GM23338 (cell line): ENCODE measurements around the gene IL22RA1. TPM values are rescaled to one million over a fixed set of nuclear protein-coding genes. Genes with fewer than 3 reads are reported as not detected.
A peak's percentile ranks its signal among the peaks of the same experiment; 100 is the strongest.

Experiments used
- ATAC-seq: fragments of 200-7000 bp; cut with Tn5 transposase; 3 replicates; pipeline ENCODE4 v1.9.1; 2020
- DNase-seq: peaks from one replicate; pipeline ENCODE4 v3.0.0-alpha.2; 2015; ENCODE audit warnings: low spot score
- H2AFZ ChIP-seq: fragments of 200-600 bp; sonication (generic); 2 replicates; pipeline ENCODE4 v1.8.0; 2016; ENCODE audit warnings: antibody characterized with exemption, mild to moderate bottlenecking, moderate library complexity
- H3F3A ChIP-seq: fragments of 200-600 bp; sonication (generic); replicated peaks from 2 replicates; pipeline ENCODE4 v1.8.0; 2017; ENCODE audit warnings: antibody characterized with exemption, mixed run types, low read depth
- H3K27ac ChIP-seq: fragments of 200-600 bp; sonication (generic); 2 replicates; pipeline ENCODE4 v1.6.1; 2016; ENCODE audit warnings: low read depth
- H3K27me3 ChIP-seq: fragments of 200-600 bp; sonication (generic); 2 replicates; pipeline ENCODE4 v1.8.0; 2016; ENCODE audit warnings: mild to moderate bottlenecking, mixed run types, moderate library complexity; ENCODE audit not compliant: insufficient read depth
- H3K36me3 ChIP-seq: fragments of 200-600 bp; sonication (generic); 2 replicates; pipeline ENCODE4 v1.8.0; 2016; ENCODE audit warnings: mild to moderate bottlenecking; ENCODE audit not compliant: insufficient read depth
- H3K4me1 ChIP-seq: fragments of 200-600 bp; sonication (generic); 2 replicates; pipeline ENCODE4 v1.8.0; 2016; ENCODE audit warnings: mild to moderate bottlenecking, moderate library complexity; ENCODE audit not compliant: insufficient read depth
- H3K4me2 ChIP-seq: fragments of 200-600 bp; sonication (generic); 2 replicates; pipeline ENCODE4 v1.7.1; 2017; ENCODE audit warnings: mixed run types
- H3K4me3 ChIP-seq: fragments of 200-600 bp; sonication (generic); 2 replicates; pipeline ENCODE4 v1.6.1; 2016; ENCODE audit warnings: mixed run types
- H3K79me2 ChIP-seq: fragments of 200-600 bp; sonication (generic); replicated peaks from 2 replicates; pipeline ENCODE4 v1.8.0; 2017; ENCODE audit warnings: mild to moderate bottlenecking; ENCODE audit not compliant: insufficient read depth
- H3K9me2 ChIP-seq: fragments of 200-600 bp; sonication (generic); 2 replicates; pipeline ENCODE4 v1.8.0; 2017; ENCODE audit not compliant: insufficient read depth
- H4K20me1 ChIP-seq: fragments of 200-600 bp; sonication (generic); replicated peaks from 2 replicates; pipeline ENCODE4 v1.8.0; 2017; ENCODE audit warnings: mild to moderate bottlenecking; ENCODE audit not compliant: insufficient read depth
- H3K27ac Mint-ChIP-seq: 2 replicates; pipeline ENCODE4 v1.8.0; 2020; ENCODE audit warnings: inconsistent platforms, mild to moderate bottlenecking, moderate library complexity, mixed read lengths
- H3K27me3 Mint-ChIP-seq: 3 replicates; pipeline ENCODE4 v1.8.0; 2022; ENCODE audit warnings: low read depth, mild to moderate bottlenecking, moderate library complexity, mixed read lengths, inconsistent platforms; ENCODE audit not compliant: insufficient read depth, poor library complexity
- H3K36me3 Mint-ChIP-seq: 3 replicates; pipeline ENCODE4 v1.8.0; 2021; ENCODE audit warnings: low read depth, mild to moderate bottlenecking, inconsistent platforms, moderate library complexity, mixed read lengths
- H3K4me1 Mint-ChIP-seq: 3 replicates; pipeline ENCODE4 v1.8.0; 2020; ENCODE audit warnings: mild to moderate bottlenecking, inconsistent platforms, mixed read lengths
- H3K4me3 Mint-ChIP-seq: 3 replicates; pipeline ENCODE4 v1.8.0; 2021; ENCODE audit warnings: moderate library complexity, mild to moderate bottlenecking, inconsistent platforms, mixed read lengths
- H3K9me3 Mint-ChIP-seq: 3 replicates; pipeline ENCODE4 v1.8.0; 2020; ENCODE audit warnings: moderate library complexity, mild to moderate bottlenecking, inconsistent platforms, mixed read lengths
- CREB1 ChIP-seq: fragments of 250-450 bp; sonication (Bioruptor Pico); IDR thresholded peaks from 2 replicates; pipeline ENCODE4 v1.5.0; 2020; ENCODE audit warnings: low read depth, mild to moderate bottlenecking, moderate library complexity
- CTCF ChIP-seq, 2 experiments: fragments of 200-600 bp in 1 of 2; sonication (generic) in 1 of 2; conservative IDR thresholded peaks; 2 replicates each; pipeline versions ENCODE4 v1.5.1 to v1.6.1; 2016 to 2017; ENCODE audit warnings: antibody characterized with exemption in 2 of 2, low read depth in 2 of 2, mild to moderate bottlenecking in 2 of 2, moderate library complexity in 1 of 2
- ETS1 ChIP-seq: IDR thresholded peaks from 2 replicates; pipeline ENCODE4 v1.6.1; 2016; ENCODE audit warnings: antibody characterized with exemption
- EZH2 ChIP-seq: fragments of 200-600 bp; sonication (generic); IDR thresholded peaks from one replicate; pipeline ENCODE4 v1.8.0; 2017; ENCODE audit warnings: antibody characterized with exemption, mild to moderate bottlenecking, low read depth; ENCODE audit not compliant: unreplicated experiment
- EZH2phosphoT487 ChIP-seq: fragments of 200-600 bp; sonication (generic); IDR thresholded peaks from one replicate; pipeline ENCODE4 v1.8.1; 2018; ENCODE audit warnings: antibody characterized with exemption; ENCODE audit not compliant: unreplicated experiment
- JUNB ChIP-seq: IDR thresholded peaks from one replicate; pipeline ENCODE4 v1.6.1; 2016; ENCODE audit warnings: antibody characterized with exemption; ENCODE audit not compliant: unreplicated experiment
- NANOG ChIP-seq: IDR thresholded peaks from 2 replicates; pipeline ENCODE4 v1.6.1; 2016; ENCODE audit warnings: antibody characterized with exemption, borderline replicate concordance
- POLR2AphosphoS5 ChIP-seq: IDR thresholded peaks from 2 replicates; pipeline ENCODE4 v1.6.1; 2016; ENCODE audit warnings: antibody characterized with exemption, low read depth
- REST ChIP-seq: IDR thresholded peaks from one replicate; pipeline ENCODE4 v1.6.1; 2018; ENCODE audit warnings: antibody characterized with exemption; ENCODE audit not compliant: unreplicated experiment
- STAT1 ChIP-seq: IDR thresholded peaks from one replicate; pipeline ENCODE4 v1.6.1; 2016; ENCODE audit warnings: antibody characterized with exemption; ENCODE audit not compliant: unreplicated experiment
- ZNF114 ChIP-seq: fragments of 250-450 bp; sonication (Bioruptor Pico); IDR thresholded peaks from 2 replicates; pipeline ENCODE4 v1.5.0; 2020; ENCODE audit warnings: mild to moderate bottlenecking, moderate library complexity
- ZNF331 ChIP-seq: fragments of 250-450 bp; sonication (Bioruptor Pico); IDR thresholded peaks from 2 replicates; pipeline ENCODE4 v1.5.0; 2020; ENCODE audit warnings: low read depth, mild to moderate bottlenecking, moderate library complexity
- ZNF462 ChIP-seq: fragments of 250-450 bp; sonication (Bioruptor Pico); IDR thresholded peaks from 2 replicates; pipeline ENCODE4 v1.5.0; 2020; ENCODE audit warnings: mild to moderate bottlenecking, moderate library complexity
- polyA plus RNA-seq: library from polyadenylated mRNA; unstranded; fragments of >200 nt; fragmentation: Nextera tagmentation; extraction: Ambion mirVana; gene quantifications from 2 replicates; pipeline ENCODE4 v1.2.1, GENCODE V29; 2016
- total RNA-seq: library from RNA; depleted of rRNA; stranded (reverse); fragments of >200 nt; shearing (Covaris generic); gene quantifications from 2 replicates; pipeline ENCODE4 v1.2.3, GENCODE V29; 2014

Gene IL22RA1
- total and polyA plus RNA-seq, 2 experiments from 2014 or later: 0.11 to 0.28 TPM

GRCh38 chr1:24095140-24095859 is 47.6 kb downstream of the IL22RA1 start:
- Histone ChIP-seq H3K27me3 (no peaks in the 10 kb centered on the region), H3K36me3 (no peaks in the 10 kb centered on the region), H2AFZ (peak overlapping the region; percentile 78; the same call in 1 of the 2 replicates), H3K9me2 (no peaks in the 10 kb centered on the region), H3F3A (no peaks in the 10 kb centered on the region), H3K4me3 (no peak overlapping the region), H3K27ac (no peak overlapping the region), H4K20me1 (no peaks in the 10 kb centered on the region), H3K4me1 (no peaks in the 10 kb centered on the region), H3K79me2 (no peaks in the 10 kb centered on the region), H3K4me2 (no peak overlapping the region)
- Mint-ChIP-seq H3K4me3 (no peak overlapping the region; the same call in 2 of the 3 replicates), H3K36me3 (no peaks in the 10 kb centered on the region), H3K27me3 (peaks cover 12% of the 10 kb centered on the region), H3K9me3 (no peaks in the 10 kb centered on the region), H3K27ac (no peak overlapping the region), H3K4me1 (peaks cover 14% of the 10 kb centered on the region)
- ATAC-seq (peak; percentile 37), DNase-seq (peak; percentile 20)
- no peak for TF ChIP-seq CTCF (conservative IDR thresholded peaks at IDR 0.05; ENCODE audit: low read depth in 2 of 2)
- no peak for TF ChIP-seq EZH2
- TF ChIP-seq STAT1: no peak
- TF ChIP-seq REST: no peak
- TF ChIP-seq ZNF331 (CRISPR knock-in tag): no peak
- TF ChIP-seq NANOG: no peak
- no peak for TF ChIP-seq EZH2phosphoT487
- no peak for TF ChIP-seq JUNB
- TF ChIP-seq ZNF114 (CRISPR knock-in tag): no peak
- TF ChIP-seq POLR2AphosphoS5: no peak
- TF ChIP-seq ETS1: no peak
- no peak for TF ChIP-seq ZNF462 (CRISPR knock-in tag)
- TF ChIP-seq CREB1 (CRISPR knock-in tag): no peak
